ENCODE measurements around the gene EIF4ENIF1.
"Not testable (repeated sequence)": the region's sequence is repeated elsewhere in the genome, so short reads cannot be mapped to it uniquely, and the experiment has no call there.

EIF4ENIF1 gene, protein sequence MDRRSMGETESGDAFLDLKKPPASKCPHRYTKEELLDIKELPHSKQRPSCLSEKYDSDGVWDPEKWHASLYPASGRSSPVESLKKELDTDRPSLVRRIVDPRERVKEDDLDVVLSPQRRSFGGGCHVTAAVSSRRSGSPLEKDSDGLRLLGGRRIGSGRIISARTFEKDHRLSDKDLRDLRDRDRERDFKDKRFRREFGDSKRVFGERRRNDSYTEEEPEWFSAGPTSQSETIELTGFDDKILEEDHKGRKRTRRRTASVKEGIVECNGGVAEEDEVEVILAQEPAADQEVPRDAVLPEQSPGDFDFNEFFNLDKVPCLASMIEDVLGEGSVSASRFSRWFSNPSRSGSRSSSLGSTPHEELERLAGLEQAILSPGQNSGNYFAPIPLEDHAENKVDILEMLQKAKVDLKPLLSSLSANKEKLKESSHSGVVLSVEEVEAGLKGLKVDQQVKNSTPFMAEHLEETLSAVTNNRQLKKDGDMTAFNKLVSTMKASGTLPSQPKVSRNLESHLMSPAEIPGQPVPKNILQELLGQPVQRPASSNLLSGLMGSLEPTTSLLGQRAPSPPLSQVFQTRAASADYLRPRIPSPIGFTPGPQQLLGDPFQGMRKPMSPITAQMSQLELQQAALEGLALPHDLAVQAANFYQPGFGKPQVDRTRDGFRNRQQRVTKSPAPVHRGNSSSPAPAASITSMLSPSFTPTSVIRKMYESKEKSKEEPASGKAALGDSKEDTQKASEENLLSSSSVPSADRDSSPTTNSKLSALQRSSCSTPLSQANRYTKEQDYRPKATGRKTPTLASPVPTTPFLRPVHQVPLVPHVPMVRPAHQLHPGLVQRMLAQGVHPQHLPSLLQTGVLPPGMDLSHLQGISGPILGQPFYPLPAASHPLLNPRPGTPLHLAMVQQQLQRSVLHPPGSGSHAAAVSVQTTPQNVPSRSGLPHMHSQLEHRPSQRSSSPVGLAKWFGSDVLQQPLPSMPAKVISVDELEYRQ
- 35.5 to 51.6 reads per million in 2 experiments for total RNA-seq

DNA sequence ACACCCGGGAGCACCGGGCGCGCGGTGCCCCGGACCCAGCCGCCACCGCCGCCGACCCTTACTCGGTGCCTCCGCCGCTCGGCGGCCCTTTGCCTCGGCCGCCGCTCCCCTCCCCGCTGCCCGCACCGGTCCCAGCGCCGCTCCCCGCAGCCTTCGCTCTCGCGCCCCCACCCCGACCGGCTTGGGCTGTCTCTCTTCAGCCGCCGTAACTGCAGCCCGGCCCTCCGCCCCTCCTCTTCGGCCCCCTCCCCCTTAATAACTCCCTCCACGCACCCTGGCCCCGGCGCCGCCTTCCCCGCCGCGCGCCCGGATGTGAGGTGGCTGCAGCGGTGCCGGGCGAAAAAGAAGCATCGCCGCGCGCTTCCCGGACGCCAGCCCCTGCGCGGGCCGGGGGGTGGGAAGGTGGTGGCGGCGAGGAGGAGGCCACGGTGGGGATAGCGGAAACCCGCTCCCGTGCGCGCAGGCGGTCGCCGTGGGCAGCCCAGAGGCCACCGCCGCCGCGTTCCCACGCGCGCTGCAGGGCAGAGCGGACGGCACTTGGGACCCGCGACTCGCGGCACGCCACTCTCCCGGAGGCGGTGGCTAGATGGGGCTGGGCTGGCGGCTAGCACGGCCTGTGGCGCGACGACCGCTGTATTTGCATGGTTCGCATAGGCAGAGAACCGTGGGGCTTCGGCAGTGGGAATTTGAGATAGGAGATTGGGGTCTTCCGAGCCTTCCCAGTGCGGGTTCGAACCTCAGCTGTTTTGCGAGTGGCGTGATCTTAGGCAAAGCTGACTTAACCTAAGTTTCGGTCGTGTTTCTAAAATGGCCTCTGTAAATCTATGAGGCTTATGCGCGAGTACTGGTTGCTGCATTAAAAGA is at the start of gene EIF4ENIF1:
Gene EIF4ENIF1, minus strand, starts transcription at position 211 of the 864 bp plus-strand sequence. CDS start 1,124 bp downstream, outside the sequence.
- peak; percentile 76 for DNase-seq (ENCODE audit: low read depth)

DNA sequence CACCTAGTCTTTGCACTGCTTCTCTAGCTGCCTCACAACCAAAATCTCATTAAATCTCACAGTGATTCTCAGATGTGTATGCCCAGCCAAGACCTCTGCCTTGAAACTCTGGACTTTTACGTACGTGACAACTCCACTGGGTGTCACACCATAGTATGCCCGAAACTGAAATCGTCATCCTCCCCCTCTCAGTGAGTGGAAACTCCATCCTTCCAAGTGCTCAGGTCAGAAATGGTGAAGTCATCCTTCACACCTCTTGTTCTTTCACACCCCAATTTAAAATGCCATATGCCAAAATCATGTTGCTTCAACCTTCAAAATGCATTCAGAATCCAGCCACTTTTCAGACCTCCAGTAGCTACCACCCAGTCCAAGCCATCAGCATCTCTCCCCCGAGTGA is 49.2 kb upstream of the EIF4ENIF1 start:
- no peak for DNase-seq (ENCODE audit: low read depth)

DNA sequence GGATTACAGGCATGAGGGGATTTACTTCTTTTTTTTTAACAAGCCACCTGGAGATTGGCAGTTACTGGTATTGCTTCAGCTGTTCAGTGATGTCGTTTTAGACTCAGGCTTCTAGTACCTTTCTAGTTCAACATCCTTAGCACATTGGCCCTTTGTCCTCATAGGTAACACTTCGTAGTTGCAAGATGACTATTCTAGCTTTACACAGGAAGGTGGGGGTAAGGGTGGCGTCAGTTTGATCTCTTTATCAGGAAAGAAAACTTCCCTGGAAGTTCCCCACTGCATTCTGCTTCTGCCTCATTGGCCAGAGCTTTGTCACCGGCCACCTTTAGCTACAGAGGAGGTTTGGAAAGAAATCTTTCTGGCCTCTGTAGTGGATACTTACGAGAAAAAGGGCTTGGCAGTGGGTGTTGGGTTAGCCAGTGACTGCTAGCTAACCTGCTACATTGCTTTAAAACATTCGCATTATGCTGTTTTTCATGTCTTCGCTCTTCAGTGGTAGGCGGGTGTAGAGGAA is 47.4 kb upstream of the EIF4ENIF1 start:
- no peak for DNase-seq (ENCODE audit: low read depth)

DNA sequence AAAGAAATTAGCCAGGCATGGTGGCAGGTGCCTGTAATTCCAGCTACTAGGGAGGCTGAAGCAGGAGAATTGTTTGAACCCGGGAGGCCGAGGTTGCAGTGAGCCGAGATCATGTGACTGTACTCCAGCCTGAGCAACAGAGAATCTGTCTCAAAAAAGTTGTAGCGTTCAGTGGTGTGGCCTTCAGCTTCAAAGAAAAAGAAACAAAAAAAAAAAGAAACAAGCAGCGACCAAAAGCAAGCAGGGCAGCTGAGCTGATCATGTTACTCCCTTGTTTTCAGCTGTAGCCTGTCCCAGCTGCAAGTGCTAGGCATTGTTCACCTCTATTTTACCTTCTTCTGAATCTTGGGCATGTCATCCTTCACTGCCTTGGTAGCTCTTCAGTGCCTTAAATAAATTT is 43.7 kb upstream of the EIF4ENIF1 start:
- DNase-seq (ENCODE audit: low read depth) = no peak

DNA sequence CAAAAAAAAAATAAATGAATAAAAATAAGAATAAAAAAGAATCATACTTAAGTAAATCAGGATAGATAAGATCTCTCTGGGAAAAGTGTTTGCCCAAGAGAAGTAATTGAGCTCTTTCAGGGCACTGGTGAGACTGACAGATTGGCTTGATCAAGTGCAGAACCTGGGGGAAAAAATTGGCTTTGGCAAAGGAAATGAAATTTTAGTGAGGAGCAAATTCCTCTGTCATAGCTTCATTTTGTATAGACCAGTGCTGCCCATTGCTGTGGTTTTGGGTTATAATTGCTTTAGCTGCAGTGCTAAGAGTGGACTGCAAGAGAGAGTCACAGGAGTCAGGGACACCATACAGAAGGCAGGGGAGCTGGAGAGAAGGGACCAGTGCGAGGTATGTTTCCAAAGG is 42.4 kb upstream of the EIF4ENIF1 start:
- no peak for DNase-seq (ENCODE audit: low read depth)

DNA sequence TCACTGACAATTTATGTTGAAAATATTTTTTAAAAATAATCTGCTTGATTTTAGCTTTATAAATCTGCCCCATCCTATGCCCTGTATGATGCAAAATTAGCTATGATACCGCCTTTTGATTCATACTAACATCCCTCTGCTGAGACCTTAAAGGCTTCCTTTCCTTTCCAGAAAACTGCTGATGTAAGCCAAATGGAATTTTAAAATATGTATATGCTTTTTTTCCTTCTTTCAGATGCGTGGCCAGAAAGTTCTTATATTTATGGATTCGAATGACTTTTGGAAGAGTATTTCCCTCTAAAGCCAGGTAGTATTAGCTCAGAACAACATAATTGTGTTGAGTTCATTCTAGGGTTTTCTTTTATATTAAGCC is 41.2 kb upstream of the EIF4ENIF1 start:
- no peak for DNase-seq (ENCODE audit: low read depth)

DNA sequence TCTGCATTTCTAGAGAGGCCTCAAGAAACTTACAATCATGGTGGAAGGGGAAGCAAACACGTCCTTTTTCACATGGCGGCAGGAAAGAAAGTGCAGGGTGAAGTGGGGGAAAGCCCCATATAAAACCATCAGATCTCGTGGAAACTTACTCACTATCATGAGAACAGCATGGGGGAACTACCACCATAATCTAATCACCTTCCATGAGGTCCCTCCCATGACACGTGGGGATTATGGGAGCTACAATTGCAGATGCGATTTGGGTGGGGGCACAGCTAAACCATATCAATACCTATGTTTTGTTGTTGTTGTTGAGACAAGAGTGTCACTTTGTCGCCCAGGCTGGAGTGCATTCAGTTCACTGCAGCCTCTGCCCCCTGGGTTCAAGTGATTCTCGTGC is 36.6 kb upstream of the EIF4ENIF1 start:
- no peak for DNase-seq (ENCODE audit: low read depth)

DNA sequence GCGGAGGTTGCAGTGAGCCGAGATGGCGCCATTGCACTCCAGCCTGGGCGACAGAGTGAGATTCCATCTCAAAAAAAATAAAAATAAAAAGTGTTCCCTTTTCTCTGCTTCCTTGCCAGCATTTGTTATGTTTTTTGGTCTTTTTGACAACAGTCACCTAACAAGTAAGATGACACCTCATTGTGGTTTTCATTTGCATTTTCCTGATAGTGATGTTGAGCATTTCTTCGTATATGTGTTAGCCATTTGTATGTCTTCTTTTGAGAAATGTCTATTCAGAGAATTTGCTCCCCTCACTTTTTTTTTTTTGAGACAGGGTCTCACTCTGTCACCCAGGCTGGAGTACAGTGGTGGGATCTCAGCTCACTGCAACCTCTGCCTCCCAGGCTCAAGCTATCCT is 34.5 kb upstream of the EIF4ENIF1 start:
- not testable (repeated sequence) for DNase-seq (ENCODE audit: low read depth)

DNA sequence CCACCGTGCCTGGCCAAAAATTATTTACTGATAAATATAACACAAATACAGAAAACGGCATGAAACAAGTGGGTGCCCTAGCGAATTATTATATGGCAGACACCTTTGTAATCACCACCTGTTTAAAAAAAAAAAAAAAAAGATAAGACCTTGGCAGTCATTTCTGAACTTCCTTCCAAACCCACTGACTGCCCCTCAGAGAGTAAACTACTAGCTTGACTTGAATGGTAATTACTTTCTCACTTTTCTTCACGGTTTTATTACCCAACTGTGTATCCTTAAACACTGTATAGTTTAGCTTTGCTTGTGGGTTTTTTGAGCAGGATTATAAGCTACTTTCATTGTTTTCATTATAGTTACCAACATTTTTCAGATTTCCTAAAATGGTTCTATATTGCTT is 30.4 kb upstream of the EIF4ENIF1 start:
- DNase-seq (ENCODE audit: low read depth) = no peak

DNA sequence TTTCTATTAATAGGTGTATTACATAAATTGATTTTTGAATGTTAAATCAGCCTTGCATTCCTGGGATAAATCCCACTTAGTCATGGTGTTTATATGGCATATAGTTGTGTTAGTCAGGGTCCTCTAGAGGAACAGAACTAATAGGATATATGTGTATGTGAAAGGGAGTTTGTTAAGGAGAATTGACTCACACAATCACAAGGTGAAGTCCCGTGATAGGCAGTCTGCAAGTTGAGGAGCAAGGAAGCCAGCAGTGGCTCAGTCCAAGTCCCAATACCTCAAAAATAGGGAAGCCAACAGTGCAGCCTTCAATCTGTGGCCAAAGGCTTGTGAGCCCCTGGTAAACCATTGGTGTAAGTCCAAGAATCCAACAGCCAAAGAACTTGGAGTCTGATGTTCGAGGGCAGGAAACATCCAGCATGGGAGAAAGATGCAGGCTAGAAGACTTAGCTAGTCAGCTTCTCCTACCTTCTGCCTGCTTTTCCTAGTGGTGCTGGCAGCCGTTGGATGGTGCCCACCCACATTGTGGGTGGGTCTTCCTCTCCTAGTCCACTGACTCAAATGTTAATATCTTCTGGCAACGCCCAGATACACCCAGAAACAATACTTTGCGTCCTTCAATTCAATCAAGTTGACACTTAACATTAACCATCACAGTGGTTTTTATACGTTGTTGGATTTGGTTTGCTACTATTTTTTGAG is 19.6 kb upstream of the EIF4ENIF1 start:
- DNase-seq (ENCODE audit: low read depth) = no peak

DNA sequence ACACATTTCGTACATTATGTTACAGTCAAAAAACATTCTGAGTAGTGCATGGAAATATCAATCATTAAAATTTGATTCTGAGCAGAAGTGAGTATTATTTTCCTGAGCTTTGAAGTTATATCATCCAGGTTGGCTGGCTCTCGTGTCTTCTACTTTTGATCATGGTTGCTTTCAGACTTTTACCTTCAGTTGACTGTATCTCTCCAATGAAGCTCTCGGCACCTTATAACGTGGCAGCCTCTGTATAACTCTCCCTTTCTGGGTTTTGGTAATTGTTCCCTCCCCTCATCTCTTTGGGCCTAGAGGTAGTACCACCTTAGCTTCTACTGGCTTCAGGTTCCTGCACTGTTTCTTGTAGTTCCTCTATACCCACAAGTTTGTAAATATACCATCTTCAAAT is 18.9 kb upstream of the EIF4ENIF1 start:
- DNase-seq (ENCODE audit: low read depth) = no peak

DNA sequence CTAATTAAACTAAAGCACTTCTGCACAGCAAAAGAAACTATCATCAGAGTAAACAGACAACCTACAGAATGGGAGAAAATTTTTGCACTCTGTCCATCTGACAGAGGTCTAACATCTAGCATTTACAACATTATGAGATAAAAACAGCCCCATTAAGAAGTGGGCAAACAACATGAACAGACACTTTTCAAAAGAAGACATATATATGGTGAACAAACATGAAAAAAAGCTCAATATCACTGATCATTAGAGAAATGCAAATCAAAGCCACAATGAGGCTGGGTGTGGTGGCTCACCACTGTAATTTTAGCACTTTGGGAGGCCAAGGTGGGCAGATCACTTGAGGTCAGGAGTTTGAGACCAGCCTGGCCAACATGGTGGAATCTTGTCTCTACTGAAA is 17.9 kb upstream of the EIF4ENIF1 start:
- DNase-seq (ENCODE audit: low read depth) = not testable (repeated sequence)

DNA sequence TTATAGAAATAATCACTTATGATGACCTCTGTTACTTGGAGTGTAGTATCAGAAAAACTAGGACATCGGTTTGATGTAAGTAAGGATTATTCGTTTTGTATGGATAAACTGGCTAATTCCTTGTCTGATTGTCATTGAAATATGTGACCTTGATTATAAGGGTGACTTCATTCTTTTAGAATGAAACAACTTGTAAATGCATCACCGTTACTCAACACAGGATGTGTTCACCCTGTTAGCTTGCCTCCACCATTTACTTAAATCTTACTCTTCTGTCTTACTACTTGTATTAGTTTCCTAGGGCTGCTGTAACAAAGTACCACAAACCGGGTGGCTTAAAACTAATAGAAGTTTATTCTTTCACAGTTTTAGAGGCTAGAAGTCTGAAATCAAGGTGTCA is 14.6 kb upstream of the EIF4ENIF1 start:
- no peak for DNase-seq (ENCODE audit: low read depth)

DNA sequence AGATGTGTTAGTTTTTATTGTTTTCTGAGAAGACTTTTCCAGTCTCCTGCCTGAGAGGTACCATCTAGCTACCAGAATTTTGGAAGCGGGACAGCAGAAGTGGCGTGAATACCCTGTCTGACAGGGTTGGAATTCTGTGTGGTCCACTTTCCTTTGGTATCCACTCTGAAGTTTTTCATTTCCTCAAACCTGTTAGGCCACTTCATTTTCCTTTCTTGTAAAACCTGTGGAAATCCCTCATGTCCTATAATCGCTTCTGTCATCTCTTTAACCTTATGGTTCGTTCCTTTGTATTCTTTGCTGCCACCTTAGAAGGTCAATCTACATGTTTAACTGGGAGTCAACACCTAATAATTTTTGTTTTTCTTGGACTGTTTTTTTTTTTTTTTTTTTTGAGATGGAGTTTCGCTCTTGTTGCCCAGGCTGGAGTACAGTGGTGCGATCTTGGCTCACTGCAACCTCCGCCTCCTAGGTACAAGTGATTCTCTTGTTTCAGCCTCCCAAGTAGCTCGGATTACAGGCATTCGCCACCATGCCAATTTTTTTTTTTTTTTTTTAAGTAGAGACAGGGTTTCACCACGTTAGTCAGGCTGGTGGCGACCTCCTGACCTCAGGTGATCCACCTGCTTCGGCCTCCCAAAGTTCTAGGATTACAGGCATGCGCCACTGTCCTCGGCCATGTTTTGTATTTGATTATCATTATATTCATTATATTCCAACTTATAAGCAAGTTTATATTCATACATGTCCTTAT is 13.7 kb upstream of the EIF4ENIF1 start:
- DNase-seq (ENCODE audit: low read depth) = no peak

DNA sequence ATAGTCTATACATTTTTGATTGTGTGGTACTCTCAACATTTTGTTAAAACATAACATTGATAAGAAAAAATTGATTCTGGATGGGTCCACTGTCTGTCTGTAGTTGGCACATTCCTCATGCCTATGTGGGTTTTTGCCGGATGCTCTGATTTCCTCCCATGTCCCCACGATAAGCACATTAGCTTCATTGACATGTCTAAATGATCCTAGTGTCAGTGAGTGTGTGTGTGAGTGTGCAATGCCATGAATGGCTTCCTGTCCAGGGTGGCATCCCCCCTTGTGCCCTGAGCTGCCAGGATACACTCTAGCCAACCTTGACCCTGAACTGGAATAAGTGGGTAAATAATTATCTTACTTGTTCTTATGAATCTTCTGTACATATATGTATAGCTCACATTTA is 12.1 kb upstream of the EIF4ENIF1 start:
- no peak for DNase-seq (ENCODE audit: low read depth)

DNA sequence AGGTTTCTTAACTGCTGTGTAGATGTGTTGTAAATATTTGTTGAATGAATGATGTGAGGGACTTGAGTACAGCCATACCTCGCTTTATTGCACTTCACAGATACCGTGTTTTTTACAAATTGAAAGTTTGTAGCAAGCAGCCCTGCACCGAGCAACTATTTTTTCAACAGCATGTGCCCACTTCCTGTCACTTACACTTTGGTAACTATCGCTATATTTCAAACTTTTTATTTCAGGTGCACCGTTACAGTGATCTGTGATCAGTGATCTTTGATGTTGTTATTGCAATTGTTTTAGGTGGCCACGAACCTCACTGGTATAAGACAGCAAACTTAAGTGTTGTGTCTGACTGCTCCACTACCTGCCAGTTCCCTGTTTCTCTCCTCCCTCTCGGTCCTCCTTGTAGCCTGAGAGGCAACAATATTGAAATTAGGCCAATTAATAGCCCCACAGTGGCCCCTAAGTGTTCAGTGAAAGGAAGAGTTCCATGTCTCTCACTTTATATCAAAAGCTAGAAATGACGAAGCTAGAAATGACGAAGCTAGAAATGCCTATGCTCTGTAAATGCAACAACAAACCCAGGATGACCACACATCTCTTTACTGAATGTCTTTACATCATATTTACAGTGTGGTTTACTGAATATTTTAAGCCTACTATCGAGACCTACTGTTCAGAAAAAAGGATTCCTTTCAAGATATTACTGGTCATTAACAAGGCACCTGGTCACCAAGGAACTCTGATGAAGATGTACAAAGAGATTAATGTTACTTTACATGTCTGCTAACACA is 7.7 kb upstream of the EIF4ENIF1 start:
- peak; percentile 18 for DNase-seq (ENCODE audit: low read depth)

DNA sequence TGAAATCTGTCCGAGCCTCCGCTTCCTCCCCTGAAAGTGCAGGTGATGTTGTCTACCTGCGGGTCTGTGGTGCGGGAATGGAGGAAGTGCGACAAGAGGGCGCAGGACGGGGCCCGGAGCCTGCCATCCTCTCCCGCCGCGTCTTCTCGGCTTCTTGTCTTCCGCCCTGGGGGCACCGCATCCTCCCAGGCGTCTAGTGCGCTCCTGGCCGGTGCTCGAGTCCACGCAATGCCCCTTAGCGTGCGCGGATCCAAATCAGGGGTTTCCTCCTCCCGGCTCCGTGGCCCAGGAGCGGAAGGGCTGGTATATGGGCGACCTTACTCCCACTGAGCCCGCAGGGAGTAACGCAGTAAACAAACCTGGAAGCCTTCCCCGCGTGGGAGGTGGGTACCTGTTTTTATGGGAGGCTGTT is 7.1 kb upstream of the EIF4ENIF1 start:
- DNase-seq (ENCODE audit: low read depth) = peak; percentile 34

DNA sequence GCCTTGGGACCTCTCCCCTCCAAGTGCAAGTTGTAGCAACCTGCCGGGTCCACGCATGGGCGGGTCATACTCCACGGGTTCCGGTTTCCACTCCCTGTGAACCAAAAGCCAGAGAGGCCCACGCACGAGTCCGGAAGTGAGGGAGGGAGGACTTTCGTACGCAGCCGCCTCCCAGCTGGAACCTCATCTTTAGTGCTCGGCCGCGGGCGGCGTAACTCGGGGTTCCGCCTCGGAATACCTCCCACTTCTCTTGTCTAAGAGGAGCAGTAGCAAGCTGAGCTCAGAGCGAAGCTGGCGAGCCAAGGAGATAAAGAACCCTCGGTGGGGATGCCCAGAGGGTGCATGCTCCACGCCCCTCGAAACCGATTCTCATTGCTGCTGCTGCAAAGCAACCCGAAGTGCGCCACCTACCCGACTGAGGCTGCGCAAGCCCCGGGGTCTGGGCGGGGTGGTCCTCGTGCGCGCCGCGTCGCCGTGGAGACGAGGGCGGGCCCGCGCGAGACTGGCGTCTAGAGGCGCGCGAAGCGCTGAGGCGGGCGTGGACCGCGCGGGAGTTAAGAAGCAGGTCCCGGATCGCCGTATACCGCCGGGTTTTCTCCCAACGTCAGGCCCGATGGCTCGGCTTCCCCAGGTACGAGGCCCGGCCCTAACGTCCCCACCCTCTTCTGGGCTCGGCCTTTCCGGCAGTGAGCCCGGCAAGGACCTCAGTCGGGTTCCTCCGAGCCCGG is 6.5 kb upstream of the EIF4ENIF1 start, which contains the start of gene SFI1:
Gene SFI1, plus strand, starts transcription at position 530 of the 728 bp plus-strand sequence. CDS start 11,749 bp downstream, outside the sequence.
- DNase-seq (ENCODE audit: low read depth) = peak; percentile 95
